Nephron (organoid): Measurements from ENCODE around the gene TNFSF9.

ENCODE experiments used
- H3K27ac Mint-ChIP-seq, 3 experiments: 2 replicates each; pipeline ENCODE4 v1.8.0; 2020; ENCODE audit warnings: mixed read lengths in 3 of 3, mild to moderate bottlenecking in 2 of 3, moderate library complexity in 1 of 3
- H3K27me3 Mint-ChIP-seq: 2 replicates; pipeline ENCODE4 v1.8.0; 2021; ENCODE audit warnings: low read depth, mild to moderate bottlenecking, moderate library complexity, mixed read lengths
- H3K36me3 Mint-ChIP-seq: 2 replicates; pipeline ENCODE4 v1.8.0; 2020; ENCODE audit warnings: low read depth, mixed read lengths
- H3K4me1 Mint-ChIP-seq: 2 replicates; pipeline ENCODE4 v1.8.0; 2020; ENCODE audit warnings: mixed read lengths
- H3K4me3 Mint-ChIP-seq, 3 experiments: 2 replicates each; pipeline ENCODE4 v1.8.0; 2020; ENCODE audit warnings: mild to moderate bottlenecking in 3 of 3, mixed read lengths in 3 of 3, moderate library complexity in 2 of 3
- H3K9me3 Mint-ChIP-seq: 2 replicates; pipeline ENCODE4 v1.8.0; 2020; ENCODE audit warnings: mixed read lengths
- TF ChIP-seq, protein P1 (sequence below), 3 experiments: fragments of 200-600 bp; sonication (generic); IDR thresholded peaks; one replicate each; pipeline ENCODE4 v1.5.0; 2021; ENCODE audit warnings: antibody characterized with exemption in 3 of 3; ENCODE audit not compliant: unreplicated experiment in 3 of 3

TNFSF9 gene

DNA sequence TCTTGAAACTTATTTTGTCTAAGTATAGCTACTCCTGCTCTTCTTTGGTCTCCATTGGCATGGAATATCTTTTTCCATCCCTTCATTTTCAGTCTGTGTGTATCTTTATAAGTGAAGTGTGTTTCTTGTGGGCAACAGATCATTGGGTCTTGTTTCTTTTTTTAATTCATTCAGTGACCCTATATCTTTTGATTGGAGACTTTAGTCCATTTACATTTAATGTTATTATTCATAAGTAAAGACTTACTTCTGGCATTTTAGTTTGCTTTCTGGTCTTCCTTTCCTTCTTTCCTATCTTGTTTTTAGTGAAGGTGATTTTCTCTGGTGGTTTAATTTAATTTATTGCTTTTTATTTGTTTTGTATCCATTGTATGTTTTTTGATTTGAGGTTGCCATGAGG, 40.3 kb downstream of the TNFSF9 start:
- TF ChIP-seq, protein P1, sequence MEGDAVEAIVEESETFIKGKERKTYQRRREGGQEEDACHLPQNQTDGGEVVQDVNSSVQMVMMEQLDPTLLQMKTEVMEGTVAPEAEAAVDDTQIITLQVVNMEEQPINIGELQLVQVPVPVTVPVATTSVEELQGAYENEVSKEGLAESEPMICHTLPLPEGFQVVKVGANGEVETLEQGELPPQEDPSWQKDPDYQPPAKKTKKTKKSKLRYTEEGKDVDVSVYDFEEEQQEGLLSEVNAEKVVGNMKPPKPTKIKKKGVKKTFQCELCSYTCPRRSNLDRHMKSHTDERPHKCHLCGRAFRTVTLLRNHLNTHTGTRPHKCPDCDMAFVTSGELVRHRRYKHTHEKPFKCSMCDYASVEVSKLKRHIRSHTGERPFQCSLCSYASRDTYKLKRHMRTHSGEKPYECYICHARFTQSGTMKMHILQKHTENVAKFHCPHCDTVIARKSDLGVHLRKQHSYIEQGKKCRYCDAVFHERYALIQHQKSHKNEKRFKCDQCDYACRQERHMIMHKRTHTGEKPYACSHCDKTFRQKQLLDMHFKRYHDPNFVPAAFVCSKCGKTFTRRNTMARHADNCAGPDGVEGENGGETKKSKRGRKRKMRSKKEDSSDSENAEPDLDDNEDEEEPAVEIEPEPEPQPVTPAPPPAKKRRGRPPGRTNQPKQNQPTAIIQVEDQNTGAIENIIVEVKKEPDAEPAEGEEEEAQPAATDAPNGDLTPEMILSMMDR (IDR thresholded peaks at IDR 0.05; ENCODE audit: unreplicated experiment in 3 of 3), result no peak
- no peaks in the 10 kb centered on the region for H3K4me1 Mint-ChIP-seq
- peaks cover 18% of the 10 kb centered on the region for H3K9me3 Mint-ChIP-seq
- no peak overlapping the region for H3K4me3 Mint-ChIP-seq
- no peak overlapping the region for H3K27ac Mint-ChIP-seq
- no peaks in the 10 kb centered on the region for H3K36me3 Mint-ChIP-seq
- H3K27me3 Mint-ChIP-seq, result peaks cover 4% of the 10 kb centered on the region

GRCh38 chr19:6572217-6572616, 41.4 kb downstream of the TNFSF9 start:
- TF ChIP-seq, protein P1 (IDR thresholded peaks at IDR 0.05; ENCODE audit: unreplicated experiment in 3 of 3), result no peak
- Mint-ChIP-seq H3K9me3 (peaks cover 13% of the 10 kb centered on the region), H3K4me1 (no peaks in the 10 kb centered on the region), H3K27me3 (peaks cover 4% of the 10 kb centered on the region), H3K4me3 (no peak overlapping the region), H3K27ac (no peak overlapping the region), H3K36me3 (no peaks in the 10 kb centered on the region)

DNA sequence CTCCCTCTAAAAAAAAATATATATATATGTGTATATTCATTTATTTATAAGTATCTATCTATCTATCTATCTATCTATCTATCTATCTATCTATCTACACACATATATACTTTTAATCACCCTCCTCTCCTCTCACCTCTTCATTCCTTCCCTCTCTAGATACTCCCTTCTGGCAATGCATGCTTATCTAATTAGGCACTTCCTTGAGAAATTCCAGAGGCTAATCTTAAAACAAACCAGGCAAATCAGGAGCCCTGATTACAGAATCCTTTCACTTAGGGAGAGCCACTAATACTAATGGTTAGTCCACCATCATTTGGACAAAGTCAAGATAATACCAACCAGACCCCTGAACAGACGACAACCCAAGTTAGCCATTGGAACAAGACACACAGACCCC, 42.5 kb downstream of the TNFSF9 start:
- H3K4me1 Mint-ChIP-seq, result no peaks in the 10 kb centered on the region
- peaks cover under 1% of the 10 kb centered on the region for H3K27me3 Mint-ChIP-seq
- peaks cover 13% of the 10 kb centered on the region for H3K9me3 Mint-ChIP-seq
- H3K27ac Mint-ChIP-seq, result no peak overlapping the region
- TF ChIP-seq, protein P1 (IDR thresholded peaks at IDR 0.05; ENCODE audit: unreplicated experiment in 3 of 3), result no peak
- no peaks in the 10 kb centered on the region for H3K36me3 Mint-ChIP-seq
- no peak overlapping the region for H3K4me3 Mint-ChIP-seq

- Mint-ChIP-seq H3K27me3 (peaks cover 25% of the 10 kb centered on the region), H3K9me3 (peaks cover 9% of the 10 kb centered on the region), H3K4me1 (no peaks in the 10 kb centered on the region), H3K36me3 (no peaks in the 10 kb centered on the region), H3K27ac (no peak overlapping the region), H3K4me3 (no peak overlapping the region)
- TF ChIP-seq, protein P1 (IDR thresholded peaks at IDR 0.05; ENCODE audit: unreplicated experiment in 3 of 3), result no peak
Measured at GRCh38 chr19:6576869-6577475, 46.1 kb downstream of the TNFSF9 start.

DNA sequence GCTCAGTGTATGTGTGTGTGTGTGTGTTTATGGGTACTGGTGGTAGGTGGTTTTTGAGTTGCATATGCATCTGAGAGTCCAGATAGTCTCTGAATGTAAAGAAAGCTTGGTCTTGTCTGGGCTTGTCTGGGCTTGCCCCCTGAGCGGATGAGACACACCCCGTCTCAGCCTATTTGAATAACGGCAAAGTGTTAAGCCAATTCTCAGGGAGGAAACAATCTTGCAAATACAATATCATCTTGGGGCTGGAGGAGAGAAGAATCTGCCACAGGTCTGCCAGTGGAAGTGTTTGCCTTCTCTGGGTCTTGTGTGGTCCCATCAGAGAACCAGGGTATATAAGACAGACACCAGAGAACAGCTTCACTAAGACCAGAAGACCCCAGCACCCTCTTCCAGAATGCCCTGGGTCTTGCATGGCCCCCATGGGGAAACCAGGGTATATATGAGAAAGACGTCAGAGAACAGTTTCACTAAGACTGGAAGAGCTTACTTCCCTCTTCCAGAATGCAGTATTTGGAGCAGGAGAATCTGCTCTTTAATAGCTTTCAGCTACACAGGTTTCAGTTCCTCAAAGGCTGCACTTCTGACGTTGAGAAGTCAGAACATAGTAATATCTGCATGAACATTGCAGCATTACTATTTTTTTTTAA, 46.8 kb downstream of the TNFSF9 start:
- TF ChIP-seq, protein P1 (IDR thresholded peaks at IDR 0.05; ENCODE audit: unreplicated experiment in 3 of 3), result no peak
- Mint-ChIP-seq H3K9me3 (peaks cover 9% of the 10 kb centered on the region), H3K4me3 (no peak overlapping the region), H3K27ac (no peak overlapping the region), H3K4me1 (no peaks in the 10 kb centered on the region), H3K27me3 (peaks cover 26% of the 10 kb centered on the region), H3K36me3 (no peaks in the 10 kb centered on the region)
